DND-41 (cell line): ENCODE data around the gene NKX6-1.

Experiments used
- CTCF ChIP-seq: IDR thresholded peaks from 2 replicates; pipeline ENCODE4 v1.5.1; 2012; ENCODE audit warnings: borderline replicate concordance, low read length, moderate library complexity, mild to moderate bottlenecking; ENCODE audit not compliant: poor library complexity, severe bottlenecking; ENCODE audit errors: extremely low read depth
- EZH2 ChIP-seq: IDR thresholded peaks from 3 replicates; pipeline ENCODE4 v1.6.1; 2012; ENCODE audit warnings: borderline replicate concordance, low read depth, mild to moderate bottlenecking, moderate library complexity, low read length, inconsistent platforms; ENCODE audit not compliant: severe bottlenecking

GRCh38 chr4:84507941-84508340, 8.8 kb upstream of the NKX6-1 start:
- no peak for TF ChIP-seq CTCF
- no peak for TF ChIP-seq EZH2
